Retinal pigment epithelial cell (primary cell): ENCODE results near the gene ZNF138.

Source experiments
- DNase-seq: peaks from one replicate; pipeline ENCODE4 v3.0.0-alpha.2; 2010; ENCODE audit warnings: low read depth
- H3K4me3 ChIP-seq: 2 replicates; pipeline ENCODE4 v1.5.1; 2011; ENCODE audit warnings: mild to moderate bottlenecking, low read length, control low read depth, moderate library complexity
- CTCF ChIP-seq: conservative IDR thresholded peaks from 2 replicates; pipeline ENCODE4 v1.5.1; 2011; ENCODE audit warnings: low read depth, low read length, control low read depth, inconsistent platforms

ZNF138 gene

GRCh38 chr7:64872351-64873154 lies 78.3 kb downstream of the ZNF138 start:
- no peak for DNase-seq
- TF ChIP-seq CTCF = no peak
- H3K4me3 ChIP-seq = no peak overlapping the region

GRCh38 chr7:64873155-64873500 lies 78.9 kb downstream of the ZNF138 start:
- no peak for TF ChIP-seq CTCF
- no peak for DNase-seq

GRCh38 chr7:64873517-64873916 lies 79.3 kb downstream of the ZNF138 start:
- no peak for TF ChIP-seq CTCF
- DNase-seq = no peak
- no peak overlapping the region for H3K4me3 ChIP-seq

More at GRCh38 chr7:64873155-64873500, 78.9 kb downstream of the ZNF138 start:
- no peak overlapping the region for H3K4me3 ChIP-seq

DNA sequence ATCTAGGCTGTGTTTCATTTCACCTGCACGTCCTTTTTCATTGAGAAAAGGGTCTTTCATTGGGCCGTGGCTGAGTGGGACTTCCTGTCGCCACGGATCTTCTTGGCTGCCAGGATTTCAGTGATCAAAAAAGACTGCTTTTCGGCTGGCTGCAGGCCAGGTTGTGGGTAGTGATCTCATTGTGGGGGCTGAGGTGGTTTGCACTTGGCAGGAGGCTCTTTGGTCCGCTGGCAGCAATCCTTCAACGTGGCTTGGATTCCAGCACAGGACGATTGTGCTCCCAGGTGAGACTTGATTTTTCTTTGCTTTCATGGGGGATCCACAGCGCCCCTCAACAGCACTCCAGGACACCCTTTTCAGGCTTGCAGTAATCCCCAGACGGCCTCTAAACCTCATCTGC lies 79.9 kb downstream of the ZNF138 start:
- TF ChIP-seq CTCF = no peak
- DNase-seq = no peak
- no peak overlapping the region for H3K4me3 ChIP-seq

GRCh38 chr7:64874562-64875250 lies 80.5 kb downstream of the ZNF138 start:
- no peak for DNase-seq
- TF ChIP-seq CTCF = no peak
- H3K4me3 ChIP-seq = no peak overlapping the region

DNA sequence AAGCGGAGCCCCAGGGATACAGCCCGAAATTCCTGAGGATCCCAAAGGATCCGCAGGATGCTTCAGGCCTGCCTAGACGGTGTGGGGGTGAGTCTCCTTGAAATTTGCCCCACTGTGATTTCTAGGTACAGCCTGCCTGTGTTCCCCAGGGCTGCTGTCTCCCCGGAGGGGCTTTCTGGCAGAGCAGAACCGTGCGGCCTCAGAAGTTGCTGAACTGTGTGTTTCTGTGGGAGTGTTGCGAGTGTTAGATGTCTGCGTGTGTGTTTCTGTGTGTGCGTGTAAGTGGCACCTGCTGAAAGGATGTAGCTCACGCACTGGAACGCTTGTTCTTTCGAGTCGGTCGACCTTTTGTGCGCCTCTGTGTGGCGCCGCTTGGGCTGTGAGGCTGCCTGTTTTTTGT lies 81.0 kb downstream of the ZNF138 start:
- no peak for TF ChIP-seq CTCF
- no peak for DNase-seq
- H3K4me3 ChIP-seq = no peak overlapping the region
